Psoas muscle (tissue), 8 donors: ENCODE results near the gene TXLNB. TPM values are rescaled to one million over a fixed set of nuclear protein-coding genes. Genes with fewer than 3 reads are reported as not detected.

Experiments used
- ATAC-seq, 4 donors: fragments of 200-7000 bp; cut with Tn5 transposase; one replicate each; pipeline ENCODE4 v1.9.1; 2020; ENCODE audit warnings: moderate library complexity in 3 of 4, mild to moderate bottlenecking in 2 of 4
- DNase-seq, 2 donors: peaks; one replicate each; pipeline ENCODE4 v3.0.0-alpha.2; 2020
- H3K27ac ChIP-seq: fragments of 200-600 bp; one replicate; pipeline ENCODE4 v1.8.0; 2022
- H3K27me3 ChIP-seq, 3 donors: fragments of 200-600 bp in 1 of 3; one replicate each; pipeline versions ENCODE4 v1.6.1 to v1.8.0; 2013 to 2022; ENCODE audit warnings: low read length in 2 of 3, mild to moderate bottlenecking in 2 of 3, moderate library complexity in 1 of 3; ENCODE audit not compliant: insufficient read depth in 3 of 3
- H3K36me3 ChIP-seq, 2 donors: fragments of 200-600 bp in 1 of 2; one replicate each; pipeline versions ENCODE4 v1.6.1 to v1.8.0; 2013 to 2022; ENCODE audit warnings: low read depth in 1 of 2, mild to moderate bottlenecking in 1 of 2, moderate library complexity in 1 of 2; ENCODE audit not compliant: insufficient read depth in 1 of 2
- H3K4me1 ChIP-seq: fragments of 200-600 bp; one replicate; pipeline ENCODE4 v1.8.0; 2022
- H3K4me3 ChIP-seq: fragments of 200-600 bp; one replicate; pipeline ENCODE4 v1.8.0; 2022; ENCODE audit warnings: mild to moderate bottlenecking
- H3K9me3 ChIP-seq: fragments of 200-600 bp; one replicate; pipeline ENCODE4 v1.8.0; 2022
- CTCF ChIP-seq: fragments of 200-600 bp; IDR thresholded peaks from one replicate; pipeline ENCODE4 v1.8.0; 2022; ENCODE audit warnings: antibody characterized with exemption
- WGBS, 3 donors: extraction: QIAGEN DNeasy Blood & Tissue Kit; methylation state at CpG; one replicate each; pipeline versions ENCODE4 v1.1.6 to v1.1.7; 2013; 5-methylcytosine and 5-hydroxymethylcytosine counted together
- intact Hi-C, 2 donors: fragments of 100-400 bp; cut with DNase I; formaldehyde crosslinking; loops; one replicate each; pipeline versions ENCODE4 v1.11.0 to v1.14.2; 2022
- polyA plus RNA-seq, 3 donors: library from polyadenylated mRNA; stranded (reverse); fragments of 200-250 nt; gene quantifications; one replicate each; pipeline ENCODE4 v1.2.3, GENCODE V29; 2013
- total RNA-seq, 4 donors: library from RNA; stranded (reverse); fragmentation: NEBNext Ultra II Directional in 2 of 4; extraction: Animal tissue kit (Norgen Biotek cat#: 25700) in 2 of 4; gene quantifications; one replicate each; pipeline versions ENCODE4 v1.2.1 to v1.2.4, GENCODE V29; 2021 to 2023
- donor health status: healthy with polysubstance abuse.
- donor health status: DM: no; HTN: no; CAD: no; lungs with moderate emphysema.
- donor health status: Bipolar disorder and iron deficiency.
- donor health status: healthy.
- donor health status: DM: yes; HTN: yes; CAD: no.
- donor health status: DM: no; HTN: no; CAD: no.
- donor health status: DM: no; HTN: no; CAD: no.
- donor health status: DM: yes; HTN: yes; CAD: no.

The TXLNB gene
- total and polyA plus RNA-seq, 7 donors, result 1.8 to 230 (median 128) TPM

- H3K9me3 ChIP-seq, result no peaks in the 10 kb centered on the region
- no peak for DNase-seq
- H3K4me1 ChIP-seq, result no peaks in the 10 kb centered on the region
- WGBS, 3 donors, result 79 to 89% (median 88%) methylated on average over 2 of the region's 2 CpGs
- no peak overlapping the region for H3K27ac ChIP-seq
- H3K27me3 ChIP-seq, result no peaks in the 10 kb centered on the region
- intact Hi-C loops, result no loop called here
- TF ChIP-seq CTCF, result no peak
- no peaks in the 10 kb centered on the region for H3K36me3 ChIP-seq
- no peak for ATAC-seq
- no peak overlapping the region for H3K4me3 ChIP-seq
Observed at GRCh38 chr6:139316622-139317317, 25.0 kb upstream of the TXLNB start.

GRCh38 chr6:139313784-139314545 is 22.2 kb upstream of the TXLNB start:
- no peak overlapping the region for H3K4me3 ChIP-seq

GRCh38 chr6:139313229-139313628 is 21.4 kb upstream of the TXLNB start:
- Histone ChIP-seq H3K4me1 (no peaks in the 10 kb centered on the region), H3K4me3 (no peak overlapping the region), H3K27ac (no peak overlapping the region), H3K36me3 (no peaks in the 10 kb centered on the region), H3K27me3 (no peaks in the 10 kb centered on the region), H3K9me3 (no peaks in the 10 kb centered on the region)
- DNase-seq (no peak), ATAC-seq (no peak)
- TF ChIP-seq CTCF, result no peak
- 92 to 96% (median 93%) methylated on average over 7 of the region's 7 CpGs for WGBS, 3 donors
- intact Hi-C loops, result no loop called here

More at GRCh38 chr6:139313784-139314545, 22.2 kb upstream of the TXLNB start:
- Histone ChIP-seq H3K4me1 (no peaks in the 10 kb centered on the region), H3K27me3 (no peaks in the 10 kb centered on the region), H3K27ac (no peak overlapping the region), H3K9me3 (no peaks in the 10 kb centered on the region), H3K36me3 (no peaks in the 10 kb centered on the region)
- no peak for DNase-seq
- no peak for TF ChIP-seq CTCF
- intact Hi-C loops, result no loop called here
- WGBS, 3 donors, result 62 to 68% (median 66%) methylated on average over 6 of the region's 6 CpGs
- ATAC-seq, result no peak

GRCh38 chr6:139311831-139312230 is 20.0 kb upstream of the TXLNB start:
- intact Hi-C loops, result no loop called here
- Histone ChIP-seq H3K4me3 (no peak overlapping the region), H3K4me1 (no peaks in the 10 kb centered on the region), H3K9me3 (no peaks in the 10 kb centered on the region), H3K36me3 (no peaks in the 10 kb centered on the region), H3K27me3 (no peaks in the 10 kb centered on the region), H3K27ac (no peak overlapping the region)
- TF ChIP-seq CTCF, result no peak
- no peak for ATAC-seq
- no peak for DNase-seq
- 89 to 94% (median 92%) methylated on average over 2 of the region's 2 CpGs for WGBS, 3 donors
